Smooth muscle cell (in vitro differentiated cells): Measurements from ENCODE around the gene MPZL3. TPM values are rescaled to one million over a fixed set of nuclear protein-coding genes. Genes with fewer than 3 reads are reported as not detected.

Experiments used
- DNase-seq: peaks from one replicate; lab custom pipeline; 2025; ENCODE audit not compliant: unreplicated experiment; lab: John Stamatoyannopoulos, UW
- H2AFZ ChIP-seq: fragments of 200-600 bp; sonication (generic); 2 replicates; pipeline ENCODE4 v1.6.0; 2016; ENCODE audit warnings: antibody characterized with exemption, low read depth, mild to moderate bottlenecking
- H3F3A ChIP-seq: fragments of 200-600 bp; sonication (generic); 2 replicates; pipeline ENCODE4 v1.6.0; 2017; ENCODE audit warnings: antibody characterized with exemption, low read depth
- H3K27ac ChIP-seq: fragments of 200-600 bp; sonication (generic); 2 replicates; pipeline ENCODE4 v1.5.1; 2016; ENCODE audit warnings: low read depth, mild to moderate bottlenecking
- H3K27me3 ChIP-seq: fragments of 200-600 bp; sonication (generic); 2 replicates; pipeline ENCODE4 v1.6.1; 2016; ENCODE audit warnings: low read depth, mild to moderate bottlenecking
- H3K36me3 ChIP-seq: fragments of 200-600 bp; sonication (generic); 2 replicates; pipeline ENCODE4 v1.5.1; 2016; ENCODE audit warnings: low read depth
- H3K4me1 ChIP-seq: fragments of 200-600 bp; sonication (generic); 2 replicates; pipeline ENCODE4 v1.5.1; 2016; ENCODE audit warnings: low read depth
- H3K4me2 ChIP-seq: fragments of 200-600 bp; sonication (generic); 2 replicates; pipeline ENCODE4 v1.6.0; 2016; ENCODE audit warnings: mild to moderate bottlenecking
- H3K4me3 ChIP-seq: fragments of 200-600 bp; sonication (generic); 2 replicates; pipeline ENCODE4 v1.5.1; 2016; ENCODE audit warnings: mild to moderate bottlenecking
- H3K79me2 ChIP-seq: fragments of 200-600 bp; sonication (generic); 2 replicates; pipeline ENCODE4 v1.6.0; 2016; ENCODE audit warnings: low read depth, mild to moderate bottlenecking
- H3K9ac ChIP-seq: fragments of 200-600 bp; sonication (generic); 2 replicates; pipeline ENCODE4 v1.6.0; 2016; ENCODE audit warnings: low read depth
- H3K9me3 ChIP-seq: fragments of 200-600 bp; sonication (generic); replicated peaks from 2 replicates; pipeline ENCODE4 v1.5.1; 2016; ENCODE audit warnings: low read depth
- H4K20me1 ChIP-seq: fragments of 200-600 bp; sonication (generic); 2 replicates; pipeline ENCODE4 v1.6.0; 2016; ENCODE audit warnings: low read depth
- WGBS: methylation state at CpG from one replicate; pipeline ENCODE4 v1.1.7; 2016; ENCODE audit warnings: low lambda C conversion rate; 5-methylcytosine and 5-hydroxymethylcytosine counted together
- polyA plus RNA-seq: library from polyadenylated mRNA; unstranded; fragments of >200 nt; fragmentation: Nextera tagmentation; extraction: Ambion mirVana; gene quantifications from 2 replicates; pipeline ENCODE4 v1.2.1, GENCODE V29; 2016
- total RNA-seq: library from RNA; depleted of rRNA; stranded (reverse); fragments of >200 nt; gene quantifications from 2 replicates; pipeline ENCODE4 v1.2.3, GENCODE V29; 2014
- TF ChIP-seq, protein P1 (sequence below): fragments of 200-600 bp; sonication (generic); IDR thresholded peaks from 2 replicates; pipeline ENCODE4 v1.5.1; 2017; ENCODE audit warnings: borderline replicate concordance, mild to moderate bottlenecking, antibody characterized with exemption; ENCODE audit not compliant: insufficient read depth, poor library complexity, severe bottlenecking

The MPZL3 gene
- total and polyA plus RNA-seq, 2 experiments from 2014 or later: 1.7 to 9.0 TPM

- no peak overlapping the region for H3K9ac ChIP-seq
- H3K4me3 ChIP-seq: no peak overlapping the region
- no peak overlapping the region for H3K27ac ChIP-seq
- H3K27me3 ChIP-seq: peaks cover 58% of the 10 kb centered on the region
- no peaks in the 10 kb centered on the region for H3K79me2 ChIP-seq
- WGBS: 74% methylated on average over 2 of the region's 2 CpGs
- H3K9me3 ChIP-seq: no peaks in the 10 kb centered on the region
- DNase-seq: no peak
- H3K4me2 ChIP-seq: no peak overlapping the region
- H3F3A ChIP-seq: no peaks in the 10 kb centered on the region
- no peaks in the 10 kb centered on the region for H3K36me3 ChIP-seq
- peaks cover 5% of the 10 kb centered on the region for H3K4me1 ChIP-seq
- H2AFZ ChIP-seq: no peak overlapping the region
- TF ChIP-seq, protein P1, sequence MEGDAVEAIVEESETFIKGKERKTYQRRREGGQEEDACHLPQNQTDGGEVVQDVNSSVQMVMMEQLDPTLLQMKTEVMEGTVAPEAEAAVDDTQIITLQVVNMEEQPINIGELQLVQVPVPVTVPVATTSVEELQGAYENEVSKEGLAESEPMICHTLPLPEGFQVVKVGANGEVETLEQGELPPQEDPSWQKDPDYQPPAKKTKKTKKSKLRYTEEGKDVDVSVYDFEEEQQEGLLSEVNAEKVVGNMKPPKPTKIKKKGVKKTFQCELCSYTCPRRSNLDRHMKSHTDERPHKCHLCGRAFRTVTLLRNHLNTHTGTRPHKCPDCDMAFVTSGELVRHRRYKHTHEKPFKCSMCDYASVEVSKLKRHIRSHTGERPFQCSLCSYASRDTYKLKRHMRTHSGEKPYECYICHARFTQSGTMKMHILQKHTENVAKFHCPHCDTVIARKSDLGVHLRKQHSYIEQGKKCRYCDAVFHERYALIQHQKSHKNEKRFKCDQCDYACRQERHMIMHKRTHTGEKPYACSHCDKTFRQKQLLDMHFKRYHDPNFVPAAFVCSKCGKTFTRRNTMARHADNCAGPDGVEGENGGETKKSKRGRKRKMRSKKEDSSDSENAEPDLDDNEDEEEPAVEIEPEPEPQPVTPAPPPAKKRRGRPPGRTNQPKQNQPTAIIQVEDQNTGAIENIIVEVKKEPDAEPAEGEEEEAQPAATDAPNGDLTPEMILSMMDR: no peak
- no peaks in the 10 kb centered on the region for H4K20me1 ChIP-seq
These were observed 39.4 kb downstream of the MPZL3 start for GRCh38 chr11:118212781-118213191.

GRCh38 chr11:118212131-118212725 lies 39.9 kb downstream of the MPZL3 start:
- no peak overlapping the region for H3K4me2 ChIP-seq
- H3K36me3 ChIP-seq: no peaks in the 10 kb centered on the region
- no peaks in the 10 kb centered on the region for H3F3A ChIP-seq
- H3K4me3 ChIP-seq: no peak overlapping the region
- H3K9me3 ChIP-seq: no peaks in the 10 kb centered on the region
- no peaks in the 10 kb centered on the region for H3K79me2 ChIP-seq
- no peak for DNase-seq
- no peak overlapping the region for H3K9ac ChIP-seq
- 71% methylated on average over 7 of the region's 7 CpGs for WGBS
- H3K27me3 ChIP-seq: peaks cover 58% of the 10 kb centered on the region
- TF ChIP-seq, protein P1: no peak
- H2AFZ ChIP-seq: no peak overlapping the region
- H3K27ac ChIP-seq: no peak overlapping the region
- H4K20me1 ChIP-seq: no peaks in the 10 kb centered on the region
- H3K4me1 ChIP-seq: peaks cover 5% of the 10 kb centered on the region

DNA sequence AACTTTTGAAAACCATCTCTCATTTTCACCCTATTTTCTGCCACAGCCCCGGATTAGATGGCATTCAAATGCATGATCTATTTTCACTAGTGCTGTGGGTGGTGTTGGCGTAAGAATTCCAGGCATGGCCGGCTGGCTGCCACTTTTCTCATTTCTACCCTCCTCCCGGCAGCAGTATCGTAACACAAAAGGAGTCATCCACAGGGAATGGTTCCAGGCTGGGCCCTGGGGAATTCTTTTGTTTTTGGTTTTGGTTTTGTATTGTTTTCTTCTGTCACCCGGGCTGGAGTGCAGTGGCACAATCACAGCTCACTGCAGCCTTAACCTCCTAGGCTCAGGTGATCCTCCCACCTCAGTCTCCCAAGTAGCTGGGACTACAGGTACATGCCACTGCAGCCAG lies 41.2 kb downstream of the MPZL3 start:
- Histone ChIP-seq H3K4me2 (no peak overlapping the region), H3K36me3 (no peaks in the 10 kb centered on the region), H4K20me1 (no peaks in the 10 kb centered on the region), H3K9me3 (no peaks in the 10 kb centered on the region), H3K27ac (no peak overlapping the region), H3F3A (no peaks in the 10 kb centered on the region), H3K4me3 (no peak overlapping the region), H3K9ac (no peak overlapping the region), H3K27me3 (peaks cover 65% of the 10 kb centered on the region), H3K79me2 (no peaks in the 10 kb centered on the region), H2AFZ (no peak overlapping the region), H3K4me1 (peaks cover 5% of the 10 kb centered on the region)
- 33% methylated on average over 6 of the region's 6 CpGs for WGBS
- DNase-seq: no peak
- TF ChIP-seq, protein P1: no peak

GRCh38 chr11:118210323-118210722 lies 41.8 kb downstream of the MPZL3 start:
- no peak overlapping the region for H3K9ac ChIP-seq
- H3K79me2 ChIP-seq: no peaks in the 10 kb centered on the region
- H3K4me1 ChIP-seq: peaks cover 5% of the 10 kb centered on the region
- H3K36me3 ChIP-seq: no peaks in the 10 kb centered on the region
- DNase-seq: no peak
- H3K27me3 ChIP-seq: peaks cover 72% of the 10 kb centered on the region
- H3K27ac ChIP-seq: no peak overlapping the region
- TF ChIP-seq, protein P1: no peak
- H3K4me2 ChIP-seq: no peak overlapping the region
- H3K9me3 ChIP-seq: no peaks in the 10 kb centered on the region
- no peak overlapping the region for H2AFZ ChIP-seq
- H4K20me1 ChIP-seq: no peaks in the 10 kb centered on the region
- WGBS: 84% methylated on average over 7 of the region's 7 CpGs
- H3F3A ChIP-seq: no peaks in the 10 kb centered on the region
- no peak overlapping the region for H3K4me3 ChIP-seq
